ENCODE data around the gene NLGN3.

The NLGN3 gene

GRCh38 chrX:71154641-71155040, 10.0 kb downstream of the NLGN3 start:
- TF ChIP-seq CTCF (IDR thresholded peaks at IDR 0.05; ENCODE audit: extremely low read depth, insufficient read depth, missing control alignments): no peak
- in situ Hi-C loops (cut with MboI; ENCODE audit: low pct_unique_long_range_greater_than_20kb, low sequenced_read_pairs, unreplicated experiment): no loop called here
- DNase-seq (ENCODE audit: low spot score): no peak

- in situ Hi-C loops (cut with MboI; ENCODE audit: low pct_unique_long_range_greater_than_20kb, low sequenced_read_pairs, unreplicated experiment): no loop called here
- no peak for TF ChIP-seq CTCF (IDR thresholded peaks at IDR 0.05; ENCODE audit: extremely low read depth, insufficient read depth, missing control alignments)
- no peak for DNase-seq (ENCODE audit: low spot score)
These were observed 14.0 kb downstream of the NLGN3 start for GRCh38 chrX:71158603-71159002.

GRCh38 chrX:71159335-71159734, 14.7 kb downstream of the NLGN3 start:
- DNase-seq (ENCODE audit: low spot score): no peak
- in situ Hi-C loops (cut with MboI; ENCODE audit: low pct_unique_long_range_greater_than_20kb, low sequenced_read_pairs, unreplicated experiment): no loop called here
- no peak for TF ChIP-seq CTCF (IDR thresholded peaks at IDR 0.05; ENCODE audit: extremely low read depth, insufficient read depth, missing control alignments)

GRCh38 chrX:71160475-71160874, 15.8 kb downstream of the NLGN3 start:
- in situ Hi-C loops (cut with MboI; ENCODE audit: low pct_unique_long_range_greater_than_20kb, low sequenced_read_pairs, unreplicated experiment): no loop called here
- DNase-seq (ENCODE audit: low spot score): no peak
- no peak for TF ChIP-seq CTCF (IDR thresholded peaks at IDR 0.05; ENCODE audit: extremely low read depth, insufficient read depth, missing control alignments)

- in situ Hi-C loops (cut with MboI; ENCODE audit: low pct_unique_long_range_greater_than_20kb, low sequenced_read_pairs, unreplicated experiment): no loop called here
- TF ChIP-seq CTCF (IDR thresholded peaks at IDR 0.05; ENCODE audit: extremely low read depth, insufficient read depth, missing control alignments): no peak
- DNase-seq (ENCODE audit: low spot score): no peak
These were observed 18.3 kb downstream of the NLGN3 start for GRCh38 chrX:71162981-71163380.

GRCh38 chrX:71164071-71164470, 19.4 kb downstream of the NLGN3 start:
- no peak for TF ChIP-seq CTCF (IDR thresholded peaks at IDR 0.05; ENCODE audit: extremely low read depth, insufficient read depth, missing control alignments)
- in situ Hi-C loops (cut with MboI; ENCODE audit: low pct_unique_long_range_greater_than_20kb, low sequenced_read_pairs, unreplicated experiment): no loop called here
- no peak for DNase-seq (ENCODE audit: low spot score)

GRCh38 chrX:71166461-71166860, 21.8 kb downstream of the NLGN3 start:
- in situ Hi-C loops (cut with MboI; ENCODE audit: low pct_unique_long_range_greater_than_20kb, low sequenced_read_pairs, unreplicated experiment): no loop called here
- no peak for TF ChIP-seq CTCF (IDR thresholded peaks at IDR 0.05; ENCODE audit: extremely low read depth, insufficient read depth, missing control alignments)
- no peak for DNase-seq (ENCODE audit: low spot score)
